Measurements from ENCODE around the gene ST7L. TPM values are rescaled to one million over a fixed set of nuclear protein-coding genes. Genes with fewer than 3 reads are reported as not detected.

Gene ST7L
- total RNA-seq, 2 experiments from 2014 or later = 11.9 to 12.2 TPM

DNA sequence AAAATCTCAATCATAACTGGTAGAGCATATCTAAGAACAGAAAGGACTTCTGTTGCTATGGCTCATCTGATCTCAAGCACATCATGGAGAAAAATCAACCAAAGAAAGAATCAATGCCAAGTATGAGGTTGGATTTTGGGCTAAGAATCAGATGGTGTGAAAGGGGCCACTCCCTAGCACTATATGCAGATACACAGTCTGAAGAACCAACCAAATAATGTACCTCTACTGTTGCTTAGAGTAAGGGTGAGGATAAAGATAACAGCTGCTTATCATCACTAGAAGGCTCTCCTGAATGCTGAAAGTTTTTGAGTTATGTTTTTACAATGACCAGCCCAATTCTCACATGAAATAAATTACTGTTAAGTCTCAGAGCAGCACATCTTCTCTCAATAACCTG, 35.6 kb downstream of the ST7L start:
- H3K9me3 Mint-ChIP-seq = no peaks in the 10 kb centered on the region
- no peaks in the 10 kb centered on the region for H3K4me1 Mint-ChIP-seq (ENCODE audit: low read depth)
- ChIA-PET POLR2A (interaction anchor here (0.7 kb wide), 1 partner anchor 43 kb away, joined by 3 read pairs; no protein-coding TSS in a partner anchor), CTCF (interaction anchor here (1.7 kb wide), 1 partner anchor 82 kb away, joined by 4 read pairs; no protein-coding TSS in a partner anchor)
- TF ChIP-seq, protein P1, sequence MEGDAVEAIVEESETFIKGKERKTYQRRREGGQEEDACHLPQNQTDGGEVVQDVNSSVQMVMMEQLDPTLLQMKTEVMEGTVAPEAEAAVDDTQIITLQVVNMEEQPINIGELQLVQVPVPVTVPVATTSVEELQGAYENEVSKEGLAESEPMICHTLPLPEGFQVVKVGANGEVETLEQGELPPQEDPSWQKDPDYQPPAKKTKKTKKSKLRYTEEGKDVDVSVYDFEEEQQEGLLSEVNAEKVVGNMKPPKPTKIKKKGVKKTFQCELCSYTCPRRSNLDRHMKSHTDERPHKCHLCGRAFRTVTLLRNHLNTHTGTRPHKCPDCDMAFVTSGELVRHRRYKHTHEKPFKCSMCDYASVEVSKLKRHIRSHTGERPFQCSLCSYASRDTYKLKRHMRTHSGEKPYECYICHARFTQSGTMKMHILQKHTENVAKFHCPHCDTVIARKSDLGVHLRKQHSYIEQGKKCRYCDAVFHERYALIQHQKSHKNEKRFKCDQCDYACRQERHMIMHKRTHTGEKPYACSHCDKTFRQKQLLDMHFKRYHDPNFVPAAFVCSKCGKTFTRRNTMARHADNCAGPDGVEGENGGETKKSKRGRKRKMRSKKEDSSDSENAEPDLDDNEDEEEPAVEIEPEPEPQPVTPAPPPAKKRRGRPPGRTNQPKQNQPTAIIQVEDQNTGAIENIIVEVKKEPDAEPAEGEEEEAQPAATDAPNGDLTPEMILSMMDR (IDR thresholded peaks at IDR 0.05) = no peak
- peaks cover 7% of the 10 kb centered on the region for H3K36me3 Mint-ChIP-seq (ENCODE audit: low read depth)
- DNase-seq (no peak), ATAC-seq (no peak)
- no peak overlapping the region for H3K27ac Mint-ChIP-seq
- intact Hi-C loops (cut with micrococcal nuclease) = no loop called here
- no peak overlapping the region for H3K4me3 Mint-ChIP-seq
- no peaks in the 10 kb centered on the region for H3K27me3 Mint-ChIP-seq

DNA sequence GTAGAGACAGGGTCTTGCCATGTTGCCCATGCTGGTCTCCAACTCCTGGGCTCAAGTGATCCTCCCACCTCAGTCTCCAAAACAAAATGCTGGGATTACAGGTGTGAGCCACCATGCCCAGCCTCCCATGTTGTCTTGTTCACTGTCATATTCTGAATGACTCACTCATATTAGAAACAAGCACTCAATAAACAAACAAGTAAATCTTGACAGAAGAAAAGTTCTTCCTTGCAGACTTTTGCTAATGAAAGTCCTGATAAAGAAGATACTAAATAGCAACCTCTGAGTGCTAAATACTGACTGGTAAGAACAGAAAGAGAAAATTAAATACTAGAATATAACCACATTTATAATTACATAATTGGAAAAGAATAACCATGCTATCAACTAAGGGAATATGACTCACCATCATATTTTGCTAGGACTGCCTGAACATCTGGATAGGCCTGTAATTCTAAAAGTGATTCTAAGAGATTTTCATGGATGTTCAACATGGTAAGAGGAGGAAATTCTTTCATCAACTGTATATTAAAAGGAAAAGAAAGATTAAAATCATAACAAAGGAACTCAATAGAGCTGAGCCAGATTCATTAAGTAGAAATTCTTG, 37.3 kb downstream of the ST7L start:
- ChIA-PET CTCF (no interaction called here), POLR2A (interaction anchor here (0.7 kb wide), 1 partner anchor 325 kb away, joined by 3 read pairs; no protein-coding TSS in a partner anchor)
- no peak overlapping the region for H3K27ac Mint-ChIP-seq
- no peaks in the 10 kb centered on the region for H3K9me3 Mint-ChIP-seq
- no peak for ATAC-seq
- H3K27me3 Mint-ChIP-seq = no peaks in the 10 kb centered on the region
- no peak for DNase-seq
- no peaks in the 10 kb centered on the region for H3K4me1 Mint-ChIP-seq (ENCODE audit: low read depth)
- H3K36me3 Mint-ChIP-seq (ENCODE audit: low read depth) = peaks cover 3% of the 10 kb centered on the region
- TF ChIP-seq, protein P1 (IDR thresholded peaks at IDR 0.05) = no peak
- no peak overlapping the region for H3K4me3 Mint-ChIP-seq
- intact Hi-C loops (cut with micrococcal nuclease) = no loop called here

DNA sequence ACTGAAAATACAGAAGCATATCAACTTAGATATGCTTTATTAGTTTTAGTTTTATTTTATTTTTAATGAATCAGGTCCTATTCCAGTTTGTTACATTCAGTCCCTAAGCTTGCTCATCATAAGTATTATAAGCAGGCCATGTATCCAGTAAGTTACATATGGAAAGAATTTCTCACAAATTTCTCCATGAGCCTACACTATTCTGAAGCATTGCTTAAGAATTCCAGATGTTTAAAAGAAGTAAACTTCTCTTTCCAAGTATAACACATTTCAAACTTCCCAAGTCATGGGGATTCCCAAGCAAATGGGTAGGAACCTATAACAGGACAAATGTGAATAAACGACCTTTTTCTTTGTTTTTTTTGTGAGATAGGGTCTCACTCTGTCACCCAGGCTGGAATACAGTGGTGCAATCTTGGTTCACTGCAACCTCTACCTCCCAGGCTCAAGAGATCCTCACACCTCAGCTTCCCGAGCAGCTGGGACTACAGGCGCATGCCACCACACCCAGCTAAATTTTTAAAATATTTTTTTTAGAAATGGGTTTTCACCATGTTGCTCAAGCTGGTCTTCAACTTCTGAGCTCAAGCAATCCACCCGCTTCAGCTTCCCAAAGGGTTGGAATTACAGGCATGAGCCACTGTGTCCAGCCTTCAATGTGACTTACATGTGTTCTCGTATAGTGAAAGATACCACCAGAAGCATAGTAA, 39.0 kb downstream of the ST7L start:
- TF ChIP-seq, protein P1 (IDR thresholded peaks at IDR 0.05) = no peak
- Mint-ChIP-seq H3K27me3 (no peaks in the 10 kb centered on the region), H3K4me1 (ENCODE audit: low read depth) (no peaks in the 10 kb centered on the region), H3K36me3 (ENCODE audit: low read depth) (peaks cover 11% of the 10 kb centered on the region), H3K9me3 (no peaks in the 10 kb centered on the region), H3K27ac (no peak overlapping the region), H3K4me3 (no peak overlapping the region)
- POLR2A ChIA-PET = no interaction called here
- CTCF ChIA-PET = no interaction called here
- ATAC-seq = no peak
- intact Hi-C loops (cut with micrococcal nuclease) = no loop called here
- no peak for DNase-seq

- peaks cover 13% of the 10 kb centered on the region for H3K36me3 Mint-ChIP-seq (ENCODE audit: low read depth)
Observed at GRCh38 chr1:112576240-112576639, 42.7 kb downstream of the ST7L start.

More at GRCh38 chr1:112576240-112576639, 42.7 kb downstream of the ST7L start:
- ChIA-PET CTCF (no interaction called here), POLR2A (no interaction called here)
- Mint-ChIP-seq H3K27ac (no peak overlapping the region), H3K27me3 (no peaks in the 10 kb centered on the region), H3K4me1 (ENCODE audit: low read depth) (no peaks in the 10 kb centered on the region), H3K4me3 (no peak overlapping the region), H3K9me3 (no peaks in the 10 kb centered on the region)
- ATAC-seq (no peak), DNase-seq (no peak)
- TF ChIP-seq, protein P1 (IDR thresholded peaks at IDR 0.05) = no peak
- intact Hi-C loops (cut with micrococcal nuclease) = no loop called here
